SK-N-SH (cell line): ENCODE data around the gene PGLYRP3.

Source experiments
- EP300 ChIP-seq, 2 experiments: IDR thresholded peaks; 2 replicates each; pipeline versions ENCODE4 v1.4.0 to v1.6.1; 2012; ENCODE audit warnings: borderline replicate concordance in 1 of 2, low read depth in 1 of 2, low read length in 1 of 2
- FOXM1 ChIP-seq: IDR thresholded peaks from 2 replicates; pipeline ENCODE4 v1.4.0; 2012; ENCODE audit warnings: low read depth, mild to moderate bottlenecking
- GABPA ChIP-seq: IDR thresholded peaks from 2 replicates; pipeline ENCODE4 v1.4.0; 2012; ENCODE audit warnings: low read depth, mild to moderate bottlenecking
- GATA2 ChIP-seq: sonication (generic); formaldehyde crosslinking; IDR thresholded peaks from 2 replicates; pipeline ENCODE4 v1.5.0; 2020; ENCODE audit warnings: mild to moderate bottlenecking, missing genetic modification reagents
- MEF2A ChIP-seq: IDR thresholded peaks from 2 replicates; pipeline ENCODE4 v1.4.0; 2012; ENCODE audit warnings: low read depth, borderline replicate concordance
- PBX3 ChIP-seq: IDR thresholded peaks from 2 replicates; pipeline ENCODE4; 2012
- RFX5 ChIP-seq: IDR thresholded peaks from 2 replicates; pipeline ENCODE4 v1.6.1; 2012; ENCODE audit warnings: mild to moderate bottlenecking, improper control_type of control experiment, low read length
- YY1 ChIP-seq: IDR thresholded peaks from 2 replicates; pipeline ENCODE4 v1.4.0; 2012; ENCODE audit warnings: low read depth, mild to moderate bottlenecking
- TF ChIP-seq, protein P1 (sequence below): fragments of 200-600 bp; sonication (generic); IDR thresholded peaks from 2 replicates; pipeline ENCODE4 v1.6.1; 2017; ENCODE audit warnings: antibody characterized with exemption, mild to moderate bottlenecking, moderate library complexity

- no peak for TF ChIP-seq RFX5
- TF ChIP-seq FOXM1 = no peak
- TF ChIP-seq, protein P1, sequence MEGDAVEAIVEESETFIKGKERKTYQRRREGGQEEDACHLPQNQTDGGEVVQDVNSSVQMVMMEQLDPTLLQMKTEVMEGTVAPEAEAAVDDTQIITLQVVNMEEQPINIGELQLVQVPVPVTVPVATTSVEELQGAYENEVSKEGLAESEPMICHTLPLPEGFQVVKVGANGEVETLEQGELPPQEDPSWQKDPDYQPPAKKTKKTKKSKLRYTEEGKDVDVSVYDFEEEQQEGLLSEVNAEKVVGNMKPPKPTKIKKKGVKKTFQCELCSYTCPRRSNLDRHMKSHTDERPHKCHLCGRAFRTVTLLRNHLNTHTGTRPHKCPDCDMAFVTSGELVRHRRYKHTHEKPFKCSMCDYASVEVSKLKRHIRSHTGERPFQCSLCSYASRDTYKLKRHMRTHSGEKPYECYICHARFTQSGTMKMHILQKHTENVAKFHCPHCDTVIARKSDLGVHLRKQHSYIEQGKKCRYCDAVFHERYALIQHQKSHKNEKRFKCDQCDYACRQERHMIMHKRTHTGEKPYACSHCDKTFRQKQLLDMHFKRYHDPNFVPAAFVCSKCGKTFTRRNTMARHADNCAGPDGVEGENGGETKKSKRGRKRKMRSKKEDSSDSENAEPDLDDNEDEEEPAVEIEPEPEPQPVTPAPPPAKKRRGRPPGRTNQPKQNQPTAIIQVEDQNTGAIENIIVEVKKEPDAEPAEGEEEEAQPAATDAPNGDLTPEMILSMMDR = no peak
- TF ChIP-seq MEF2A = no peak
- TF ChIP-seq GATA2 (CRISPR knock-in tag) = no peak
- no peak for TF ChIP-seq PBX3
- no peak for TF ChIP-seq EP300 (IDR thresholded peaks at IDR 0.05; ENCODE audit: borderline replicate concordance in 1 of 2, low read depth in 1 of 2, low read length in 1 of 2)
- no peak for TF ChIP-seq GABPA
- TF ChIP-seq YY1 = no peak
Measured at GRCh38 chr1:153359241-153359640, 46.5 kb upstream of the PGLYRP3 start.
